HepG2 (cell line): ENCODE results near the gene NGDN. TPM values are rescaled to one million over a fixed set of nuclear protein-coding genes. Genes with fewer than 3 reads are reported as not detected.
A peak's percentile ranks its signal among the peaks of the same experiment; 100 is the strongest.

Source experiments
- ARNTL ChIP-seq: sonication (generic); formaldehyde crosslinking; IDR thresholded peaks from 2 replicates; pipeline ENCODE4 v1.4.0; 2020; ENCODE audit warnings: mild to moderate bottlenecking, missing genetic modification reagents
- CEBPZ ChIP-seq: IDR thresholded peaks from 2 replicates; pipeline ENCODE4 v1.6.1; 2012; ENCODE audit warnings: low read length, improper control_type of control experiment
- DRAP1 ChIP-seq: IDR thresholded peaks from 2 replicates; pipeline ENCODE4 v1.6.1; 2016; ENCODE audit warnings: missing genetic modification reagents, missing compliant biosample characterization
- ERF ChIP-seq: IDR thresholded peaks from 2 replicates; pipeline ENCODE4 v1.6.1; 2018; ENCODE audit warnings: missing biosample characterization, missing genetic modification reagents
- ETV6 ChIP-seq: sonication (generic); formaldehyde crosslinking; conservative IDR thresholded peaks from 2 replicates; pipeline ENCODE4 v1.4.0; 2020; ENCODE audit warnings: missing genetic modification reagents
- FOXK1 ChIP-seq: sonication (generic); formaldehyde crosslinking; IDR thresholded peaks from 2 replicates; pipeline ENCODE4 v1.4.0; 2020; ENCODE audit warnings: low read depth, missing genetic modification reagents, borderline replicate concordance
- FOXO1 ChIP-seq: sonication (generic); formaldehyde crosslinking; IDR thresholded peaks from 2 replicates; pipeline ENCODE4 v1.4.0; 2020; ENCODE audit warnings: missing genetic modification reagents
- GTF3A ChIP-seq: sonication (generic); formaldehyde crosslinking; conservative IDR thresholded peaks from 2 replicates; pipeline ENCODE4 v1.4.0; 2020; ENCODE audit warnings: mild to moderate bottlenecking, missing genetic modification reagents
- HMG20B ChIP-seq: conservative IDR thresholded peaks from 2 replicates; pipeline ENCODE4 v1.6.1; 2016; ENCODE audit warnings: missing genetic modification reagents, missing compliant biosample characterization
- IRF2 ChIP-seq: IDR thresholded peaks from 2 replicates; pipeline ENCODE4 v1.6.1; 2018; ENCODE audit warnings: missing genetic modification reagents, missing compliant biosample characterization
- PPARG ChIP-seq: conservative IDR thresholded peaks from 2 replicates; pipeline ENCODE4 v1.6.1; 2016; ENCODE audit warnings: missing biosample characterization, missing genetic modification reagents
- RCOR2 ChIP-seq: IDR thresholded peaks from 2 replicates; pipeline ENCODE4 v1.6.1; 2016; ENCODE audit warnings: missing biosample characterization, missing genetic modification reagents
- REL ChIP-seq: sonication (generic); formaldehyde crosslinking; conservative IDR thresholded peaks from 2 replicates; pipeline ENCODE4 v1.8.0; 2022; ENCODE audit warnings: mild to moderate bottlenecking, missing genetic modification reagents, moderate library complexity
- RELA ChIP-seq: sonication (generic); formaldehyde crosslinking; IDR thresholded peaks from 2 replicates; pipeline ENCODE4 v1.4.0; 2020; ENCODE audit warnings: missing genetic modification reagents
- SALL1 ChIP-seq: sonication (generic); formaldehyde crosslinking; IDR thresholded peaks from 2 replicates; pipeline ENCODE4 v1.8.0; 2022; ENCODE audit warnings: mild to moderate bottlenecking, missing genetic modification reagents
- SOX13 ChIP-seq, 3 experiments: fragments of 450-650 bp in 1 of 3; sonication (generic) in 1 of 3; formaldehyde crosslinking in 1 of 3; IDR thresholded peaks in 2 of 3; conservative IDR thresholded peaks in 1 of 3; 2 replicates each; pipeline versions ENCODE4 v1.5.0 to v1.6.1; 2016 to 2020; ENCODE audit warnings: antibody characterized with exemption in 1 of 3, mild to moderate bottlenecking in 1 of 3, missing compliant biosample characterization in 1 of 3, missing genetic modification reagents in 1 of 3, moderate library complexity in 1 of 3
- SP5 ChIP-seq: IDR thresholded peaks from 2 replicates; pipeline ENCODE4 v1.6.1; 2016; ENCODE audit warnings: low read depth, borderline replicate concordance
- SUZ12 ChIP-seq: fragments of 150-350 bp; IDR thresholded peaks from 2 replicates; pipeline ENCODE4 v1.6.1; 2014; ENCODE audit warnings: low read depth, low read length
- YEATS2 ChIP-seq: sonication (generic); formaldehyde crosslinking; IDR thresholded peaks from 2 replicates; pipeline ENCODE4 v1.4.0; 2020; ENCODE audit warnings: missing genetic modification reagents, borderline replicate concordance
- ZFP1 ChIP-seq: IDR thresholded peaks from 2 replicates; pipeline ENCODE4 v1.6.1; 2016
- ZMYM3 ChIP-seq: sonication (generic); formaldehyde crosslinking; IDR thresholded peaks from 2 replicates; pipeline ENCODE4 v1.5.1; 2020; ENCODE audit warnings: mild to moderate bottlenecking, missing genetic modification reagents
- ZNF331 ChIP-seq: sonication (generic); formaldehyde crosslinking; IDR thresholded peaks from 2 replicates; pipeline ENCODE4 v1.4.0; 2020; ENCODE audit warnings: missing genetic modification reagents
- ZNF383 ChIP-seq: sonication (generic); formaldehyde crosslinking; IDR thresholded peaks from 2 replicates; pipeline ENCODE4 v1.4.0; 2020; ENCODE audit warnings: missing genetic modification reagents, mild to moderate bottlenecking, borderline replicate concordance
- ZNF619 ChIP-seq: sonication (generic); formaldehyde crosslinking; IDR thresholded peaks from 2 replicates; pipeline ENCODE4 v1.4.0; 2020; ENCODE audit warnings: mild to moderate bottlenecking, missing genetic modification reagents
- ZNF678 ChIP-seq: sonication (generic); formaldehyde crosslinking; IDR thresholded peaks from 2 replicates; pipeline ENCODE4 v1.4.0; 2020; ENCODE audit warnings: mild to moderate bottlenecking, missing genetic modification reagents
- ZNF710 ChIP-seq: sonication (generic); formaldehyde crosslinking; IDR thresholded peaks from 2 replicates; pipeline ENCODE4 v1.5.0; 2020; ENCODE audit warnings: mild to moderate bottlenecking, missing genetic modification reagents, borderline replicate concordance
- ZNF75D ChIP-seq: sonication (generic); formaldehyde crosslinking; IDR thresholded peaks from 2 replicates; pipeline ENCODE4 v1.8.1; 2023; ENCODE audit warnings: missing genetic modification reagents, mild to moderate bottlenecking, borderline replicate concordance
- ZNF792 ChIP-seq: IDR thresholded peaks from 2 replicates; pipeline ENCODE4 v1.6.1; 2016
- polyA plus RNA-seq, 8 experiments: library from polyadenylated mRNA; depleted of rRNA in 3 of 8; stranded (reverse) in 7 of 8; unstranded in 1 of 8; fragments of >200 nt; fragmentation: Illumina TruSeq in 4 of 8; extraction: Trizol in 4 of 8; gene quantifications; 2 replicates each; pipeline versions ENCODE4 v1.2.1 to v1.2.3, GENCODE V29; 2011 to 2016; ENCODE audit warnings: low read depth in 4 of 8, missing spikeins in 1 of 8, mixed read lengths in 1 of 8; ENCODE audit not compliant: insufficient read depth in 1 of 8
- total RNA-seq, 5 experiments: library from RNA; depleted of rRNA; stranded (reverse); fragments of >200 nt; fragmentation: Illumina TruSeq; extraction: Trizol; gene quantifications; 2 replicates each; pipeline ENCODE4 v1.2.3, GENCODE V29; 2016; ENCODE audit warnings: low read depth in 1 of 5

NGDN gene
- total and polyA plus RNA-seq, 2 of the 13 experiments (the other 11 are each of a cell fraction or from before 2014, with no cell fraction given) = 154 to 216 TPM

GRCh38 chr14:23454445-23454856 lies 15.1 kb upstream of the NGDN start (continued):
- TF ChIP-seq ZNF331 (CRISPR knock-in tag) (peak; percentile 78; the same call in 1 of the 2 replicates), HMG20B (CRISPR knock-in tag) (0 out of 2 replicates have a peak, but pooled peaks have one; percentile 37), ZNF792 (CRISPR knock-in tag) (0 out of 2 replicates have a peak, but pooled peaks have one; percentile 71), ZMYM3 (peak; percentile 70; the same call in 1 of the 2 replicates), ZNF710 (CRISPR knock-in tag) (peak; percentile 91), RELA (CRISPR knock-in tag) (no peak), YEATS2 (peak; percentile 15; the same call in 1 of the 2 replicates), ZNF678 (CRISPR knock-in tag) (no peak), FOXK1 (CRISPR knock-in tag) (peak; percentile 56; the same call in 1 of the 2 replicates), ETV6 (no peak), SALL1 (peak; percentile 27; the same call in 1 of the 2 replicates), GTF3A (CRISPR knock-in tag) (no peak), SOX13 (IDR thresholded peaks at IDR 0.05) (no peak), SOX13 (CRISPR knock-in tag; conservative IDR thresholded peaks at IDR 0.05 in 1 of 2, IDR thresholded peaks at IDR 0.05 in 1 of 2) (peak in 1 of 2 experiments; percentile 75; a peak in 2 of 4 replicates), PPARG (CRISPR knock-in tag) (0 out of 2 replicates have a peak, but pooled peaks have one; percentile 34), ZNF383 (CRISPR knock-in tag) (no peak), ZNF619 (CRISPR knock-in tag) (no peak), SP5 (CRISPR knock-in tag) (peak; percentile 16; the same call in 1 of the 2 replicates), CEBPZ (no peak), ZFP1 (CRISPR knock-in tag) (0 out of 2 replicates have a peak, but pooled peaks have one; percentile 69), SUZ12 (no peak), ZNF75D (CRISPR knock-in tag) (no peak), ERF (CRISPR knock-in tag) (0 out of 2 replicates have a peak, but pooled peaks have one; percentile 46), RCOR2 (CRISPR knock-in tag) (peak; percentile 75; the same call in 1 of the 2 replicates), REL (no peak), ARNTL (CRISPR knock-in tag) (no peak), FOXO1 (CRISPR knock-in tag) (peak; percentile 77), DRAP1 (CRISPR knock-in tag) (peak; percentile 65), IRF2 (peak; percentile 60; the same call in 1 of the 2 replicates)
